ENCODE data around the gene ZBED1. TPM values are rescaled to one million over a fixed set of nuclear protein-coding genes. Genes with fewer than 3 reads are reported as not detected.

Gene ZBED1
- total and polyA plus RNA-seq, 10 donors = 11.3 to 65.7 (median 41.9) TPM

DNA sequence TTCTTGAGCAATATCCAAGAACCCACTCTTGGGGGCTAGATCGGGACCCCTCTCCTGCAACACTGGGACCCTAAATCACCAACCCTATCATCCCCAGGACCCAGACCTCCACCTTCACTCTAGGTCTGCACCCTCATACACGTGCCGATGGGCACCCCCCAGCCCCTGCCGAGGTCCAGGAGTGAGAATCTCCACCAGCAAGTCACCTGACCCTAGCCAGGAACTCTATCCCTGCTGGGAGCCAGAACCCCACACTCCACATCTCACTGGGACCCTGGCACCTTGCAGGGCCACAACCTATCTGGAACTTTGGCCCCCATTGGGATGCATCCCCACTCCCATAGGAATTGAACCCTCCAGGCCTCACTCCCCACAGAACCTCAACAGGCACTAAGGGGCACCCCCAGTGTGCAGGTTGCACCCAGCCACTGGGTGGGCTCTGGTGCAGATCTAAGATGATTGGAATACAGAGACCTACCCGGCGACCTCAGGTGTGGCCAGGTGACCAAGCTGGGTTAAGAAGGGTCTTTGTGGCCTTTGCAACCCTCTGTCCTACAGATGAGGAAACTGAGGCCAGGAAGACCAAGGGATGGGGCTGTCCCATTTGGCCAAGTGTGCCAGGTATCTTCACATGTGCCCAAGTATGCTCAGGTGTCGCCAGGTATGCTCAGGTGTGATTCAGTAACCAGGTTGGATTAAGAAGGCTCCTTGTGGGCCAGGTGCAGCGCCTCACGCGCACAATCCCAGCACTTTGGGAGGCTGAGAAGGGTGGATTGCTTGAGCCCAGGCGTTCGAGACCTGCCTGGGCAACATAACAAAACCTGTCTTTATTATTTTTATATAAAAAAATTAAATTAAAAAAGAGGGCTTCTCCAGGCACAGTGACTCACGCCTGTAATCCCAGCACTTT, 3.1 kb upstream of the ZBED1 start:
- H3K27ac ChIP-seq = no peak overlapping the region
- peaks cover 9 to 19% (median 13%) of the 10 kb centered on the region in 6 donors for H3K4me1 ChIP-seq
- no peaks in the 10 kb centered on the region for H3K9me3 ChIP-seq
- no peaks in the 10 kb centered on the region for H3K27me3 ChIP-seq (replicated peaks in 1 of 7)
- no peak for TF ChIP-seq POLR2AphosphoS5 (IDR thresholded peaks at IDR 0.05)
- no peak for TF ChIP-seq POLR2A (IDR thresholded peaks at IDR 0.05)
- TF ChIP-seq, protein P1, sequence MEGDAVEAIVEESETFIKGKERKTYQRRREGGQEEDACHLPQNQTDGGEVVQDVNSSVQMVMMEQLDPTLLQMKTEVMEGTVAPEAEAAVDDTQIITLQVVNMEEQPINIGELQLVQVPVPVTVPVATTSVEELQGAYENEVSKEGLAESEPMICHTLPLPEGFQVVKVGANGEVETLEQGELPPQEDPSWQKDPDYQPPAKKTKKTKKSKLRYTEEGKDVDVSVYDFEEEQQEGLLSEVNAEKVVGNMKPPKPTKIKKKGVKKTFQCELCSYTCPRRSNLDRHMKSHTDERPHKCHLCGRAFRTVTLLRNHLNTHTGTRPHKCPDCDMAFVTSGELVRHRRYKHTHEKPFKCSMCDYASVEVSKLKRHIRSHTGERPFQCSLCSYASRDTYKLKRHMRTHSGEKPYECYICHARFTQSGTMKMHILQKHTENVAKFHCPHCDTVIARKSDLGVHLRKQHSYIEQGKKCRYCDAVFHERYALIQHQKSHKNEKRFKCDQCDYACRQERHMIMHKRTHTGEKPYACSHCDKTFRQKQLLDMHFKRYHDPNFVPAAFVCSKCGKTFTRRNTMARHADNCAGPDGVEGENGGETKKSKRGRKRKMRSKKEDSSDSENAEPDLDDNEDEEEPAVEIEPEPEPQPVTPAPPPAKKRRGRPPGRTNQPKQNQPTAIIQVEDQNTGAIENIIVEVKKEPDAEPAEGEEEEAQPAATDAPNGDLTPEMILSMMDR (IDR thresholded peaks at IDR 0.05 in 8 of 11, conservative IDR thresholded peaks at IDR 0.05 in 3 of 11) = no peak
- no peaks in the 10 kb centered on the region for H3K36me3 ChIP-seq
- H3K4me3 ChIP-seq = no peak overlapping the region
- peak; percentile 54 for DNase-seq
- intact Hi-C loops (cut with DNase I; ENCODE audit: low total_unique reads) = no loop called here
- 85 to 93% (median 92%) methylated on average over 11 to 13 of the region's 13 CpGs for WGBS, 5 donors

DNA sequence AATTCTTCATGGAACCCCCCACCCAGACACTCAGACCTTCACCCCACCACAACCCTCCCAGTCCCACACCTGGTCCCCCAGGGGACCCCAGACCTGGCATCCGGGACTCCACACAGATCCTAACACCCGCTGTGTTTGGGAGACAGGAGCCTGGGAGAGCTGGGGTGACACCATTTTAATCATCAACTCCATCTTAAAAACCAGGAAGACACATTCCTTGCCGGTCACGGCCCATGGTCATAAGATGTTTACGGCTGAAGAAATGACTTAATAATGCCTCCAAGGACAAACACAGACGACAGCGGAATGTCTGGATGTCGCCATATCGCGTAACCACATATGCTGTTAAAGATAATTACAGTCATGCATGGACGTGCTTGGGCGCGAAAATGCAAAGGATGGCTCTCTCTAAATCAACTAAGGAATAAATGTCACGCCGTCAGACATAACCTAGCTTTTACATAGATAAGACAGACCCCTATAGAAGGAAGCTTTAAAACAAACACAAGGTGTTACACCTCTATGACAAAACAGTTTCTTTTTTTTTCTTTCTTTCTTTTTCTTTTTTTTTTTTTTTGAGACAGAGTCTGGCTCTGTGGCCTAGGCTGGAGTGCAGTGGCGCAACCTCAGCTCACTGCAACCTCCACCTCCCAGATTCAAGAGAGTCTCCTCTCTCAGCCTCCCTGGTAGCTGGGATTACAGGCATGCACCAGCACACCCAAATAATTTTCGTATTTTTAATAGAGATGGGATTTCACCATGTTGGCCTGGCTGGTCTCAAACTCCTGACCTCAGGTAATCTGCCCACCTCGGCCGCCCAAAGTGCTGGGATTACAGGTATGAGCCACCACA, 2.1 kb upstream of the ZBED1 start:
- Histone ChIP-seq H3K9me3 (no peaks in the 10 kb centered on the region), H3K36me3 (no peaks in the 10 kb centered on the region), H3K4me1 (peaks cover 18 to 29% (median 23%) of the 10 kb centered on the region in 6 donors), H3K27ac (peak overlapping the region in 1 of 8 donors; percentile 25), H3K4me3 (no peak overlapping the region), H3K27me3 (replicated peaks in 1 of 7) (no peaks in the 10 kb centered on the region)
- TF ChIP-seq POLR2A (IDR thresholded peaks at IDR 0.05) (no peak), POLR2AphosphoS5 (IDR thresholded peaks at IDR 0.05) (no peak)
- TF ChIP-seq, protein P1 (IDR thresholded peaks at IDR 0.05 in 8 of 11, conservative IDR thresholded peaks at IDR 0.05 in 3 of 11) = no peak
- intact Hi-C loops (cut with DNase I; ENCODE audit: low total_unique reads) = no loop called here
- peak; percentile 66 for DNase-seq
- 70 to 77% (median 74%) methylated on average over 18 to 19 of the region's 19 CpGs for WGBS, 5 donors

DNA sequence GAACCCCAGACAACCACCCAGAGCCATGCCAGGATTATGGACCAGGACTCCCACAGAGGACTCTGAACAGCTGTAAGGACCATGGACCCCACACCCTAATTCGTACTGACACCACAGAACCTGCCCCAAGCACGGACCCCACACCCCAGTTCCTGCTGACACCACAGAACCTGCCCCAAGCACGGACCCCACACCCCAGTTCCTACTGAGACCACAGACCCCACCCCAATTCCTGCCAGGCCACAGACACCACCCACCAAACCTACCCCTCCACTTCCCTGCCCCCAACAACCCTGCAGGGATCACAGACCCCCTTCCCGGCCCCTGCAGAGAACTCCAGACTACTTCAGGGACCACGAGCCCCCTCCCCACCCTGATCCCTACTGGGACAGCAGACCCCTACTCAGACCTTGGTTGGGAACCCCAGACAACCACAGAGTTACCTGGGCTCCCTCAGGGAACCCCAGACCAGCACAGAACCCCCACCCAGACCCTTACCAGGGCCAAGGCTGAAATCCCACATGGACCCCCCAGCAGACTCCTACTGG, 1.4 kb upstream of the ZBED1 start:
- Histone ChIP-seq H3K4me3 (no peak overlapping the region), H3K4me1 (peaks cover 25 to 36% (median 30%) of the 10 kb centered on the region in 6 donors), H3K9me3 (no peaks in the 10 kb centered on the region), H3K27me3 (replicated peaks in 1 of 7) (no peaks in the 10 kb centered on the region), H3K27ac (peak overlapping the region in 1 of 8 donors; percentile 25), H3K36me3 (peaks cover 0 to 3% (median 0%) of the 10 kb centered on the region in 6 donors)
- 75 to 84% (median 82%) methylated on average over 4 to 5 of the region's 5 CpGs for WGBS, 5 donors
- intact Hi-C loops (cut with DNase I; ENCODE audit: low total_unique reads) = no loop called here
- peak; percentile 73 for DNase-seq
- TF ChIP-seq POLR2AphosphoS5 (IDR thresholded peaks at IDR 0.05) (no peak), POLR2A (IDR thresholded peaks at IDR 0.05) (no peak)
- TF ChIP-seq, protein P1 (IDR thresholded peaks at IDR 0.05 in 8 of 11, conservative IDR thresholded peaks at IDR 0.05 in 3 of 11) = no peak
